SK-N-SH (cell line): ENCODE data around the gene ADPRH. TPM values are rescaled to one million over a fixed set of nuclear protein-coding genes. Genes with fewer than 3 reads are reported as not detected.
A peak's percentile ranks its signal among the peaks of the same experiment; 100 is the strongest.

ENCODE experiments used
- CTCF ChIA-PET: fragments of 300-600, 350-600 bp; formaldehyde crosslinking; extraction: SDS; loops from one replicate; lab custom pipeline; 2021; lab: Yijun Ruan, JAX
- POLR2A ChIA-PET: fragments of 350-600 bp; sonication (Branson Sonifier 250); formaldehyde crosslinking; extraction: SDS; loops from one replicate; lab custom pipeline; 2020; ENCODE audit warnings: antibody characterized with exemption, inconsistent platforms; lab: Yijun Ruan, JAX
- DNase-seq: peaks from one replicate; pipeline ENCODE4 v3.0.0; 2012
- H2AFZ ChIP-seq: fragments of 200-600 bp; sonication (generic); 2 replicates; pipeline ENCODE4 v1.8.1; 2016; ENCODE audit warnings: antibody characterized with exemption, mild to moderate bottlenecking, low read depth
- H3F3A ChIP-seq: fragments of 200-600 bp; sonication (generic); replicated peaks from 2 replicates; pipeline ENCODE3; 2016; ENCODE audit warnings: antibody characterized with exemption, mild to moderate bottlenecking; ENCODE audit not compliant: insufficient read depth
- H3K27ac ChIP-seq, 2 experiments: fragments of 200-500 bp in 1 of 2; fragments of 200-600 bp in 1 of 2; sonication (Bioruptor generic) in 1 of 2; sonication (generic), shearing (Covaris generic) in 1 of 2; 2 replicates each; pipeline versions ENCODE4 v1.5.1 to v1.6.1; 2014 to 2016; ENCODE audit warnings: low read depth in 2 of 2, inconsistent platforms in 1 of 2, low read length in 1 of 2, mild to moderate bottlenecking in 1 of 2, mixed read lengths in 1 of 2
- H3K27me3 ChIP-seq: fragments of 200-600 bp; sonication (generic), shearing (Covaris generic); 2 replicates; pipeline ENCODE4 v1.6.1; 2016; ENCODE audit warnings: mixed run types; ENCODE audit not compliant: insufficient read depth
- H3K36me3 ChIP-seq, 2 experiments: fragments of 200-500 bp in 1 of 2; fragments of 200-600 bp in 1 of 2; sonication (Bioruptor generic) in 1 of 2; sonication (generic) in 1 of 2; replicated peaks in 1 of 2; 2 replicates each; pipeline versions ENCODE3 to v1.5.1; 2014 to 2016; ENCODE audit warnings: low read length in 1 of 2, mild to moderate bottlenecking in 1 of 2; ENCODE audit not compliant: insufficient read depth in 2 of 2, control insufficient read depth in 1 of 2
- H3K4me1 ChIP-seq, 2 experiments: fragments of 200-500 bp in 1 of 2; fragments of 200-600 bp in 1 of 2; sonication (Bioruptor generic) in 1 of 2; sonication (generic), shearing (Covaris generic) in 1 of 2; 2 replicates each; pipeline versions ENCODE4 v1.5.1 to v1.6.1; 2014 to 2016; ENCODE audit warnings: low read depth in 1 of 2, low read length in 1 of 2, mixed run types in 1 of 2; ENCODE audit not compliant: insufficient read depth in 2 of 2, control insufficient read depth in 1 of 2
- H3K4me2 ChIP-seq: fragments of 200-600 bp; sonication (generic), shearing (Covaris generic); 2 replicates; pipeline ENCODE4 v1.6.1; 2017; ENCODE audit warnings: mixed run types
- H3K4me3 ChIP-seq, 2 experiments: fragments of 200-500 bp in 1 of 2; fragments of 200-600 bp in 1 of 2; sonication (Bioruptor generic) in 1 of 2; sonication (generic), shearing (Covaris generic) in 1 of 2; 2 replicates each; pipeline versions ENCODE4 v1.5.1 to v1.8.1; 2014 to 2016; ENCODE audit warnings: low read depth in 2 of 2, inconsistent platforms in 1 of 2, low read length in 1 of 2, mild to moderate bottlenecking in 1 of 2, mixed read lengths in 1 of 2, moderate library complexity in 1 of 2
- H3K79me2 ChIP-seq: fragments of 200-600 bp; sonication (generic); 2 replicates; pipeline ENCODE4 v1.8.1; 2017; ENCODE audit warnings: mild to moderate bottlenecking; ENCODE audit not compliant: insufficient read depth
- H3K9ac ChIP-seq: fragments of 200-600 bp; sonication (generic); 2 replicates; pipeline ENCODE4 v1.6.1; 2017; ENCODE audit warnings: mixed run types
- H3K9me2 ChIP-seq: fragments of 200-600 bp; sonication (generic); 2 replicates; pipeline ENCODE4 v1.6.1; 2017; ENCODE audit warnings: mixed run types
- H3K9me3 ChIP-seq: fragments of 200-600 bp; sonication (generic); 2 replicates; pipeline ENCODE4 v1.6.1; 2017; ENCODE audit warnings: mixed run types, mild to moderate bottlenecking, moderate library complexity
- H4K20me1 ChIP-seq: fragments of 200-600 bp; sonication (generic); 2 replicates; pipeline ENCODE4 v1.6.1; 2017; ENCODE audit warnings: mild to moderate bottlenecking, mixed run types; ENCODE audit not compliant: insufficient read depth
- EP300 ChIP-seq, 2 experiments: IDR thresholded peaks; 2 replicates each; pipeline versions ENCODE4 v1.4.0 to v1.6.1; 2012; ENCODE audit warnings: borderline replicate concordance in 1 of 2, low read depth in 1 of 2, low read length in 1 of 2
- FOXJ3 ChIP-seq: sonication (generic); formaldehyde crosslinking; IDR thresholded peaks from 2 replicates; pipeline ENCODE4 v1.5.1; 2020; ENCODE audit warnings: mild to moderate bottlenecking, missing genetic modification reagents
- FOXM1 ChIP-seq: IDR thresholded peaks from 2 replicates; pipeline ENCODE4 v1.4.0; 2012; ENCODE audit warnings: low read depth, mild to moderate bottlenecking
- GABPA ChIP-seq: IDR thresholded peaks from 2 replicates; pipeline ENCODE4 v1.4.0; 2012; ENCODE audit warnings: low read depth, mild to moderate bottlenecking
- MEF2A ChIP-seq: IDR thresholded peaks from 2 replicates; pipeline ENCODE4 v1.4.0; 2012; ENCODE audit warnings: low read depth, borderline replicate concordance
- MXI1 ChIP-seq: IDR thresholded peaks from 2 replicates; pipeline ENCODE4 v1.6.1; 2012; ENCODE audit warnings: mild to moderate bottlenecking, low read depth, low read length, improper control_type of control experiment
- NFIC ChIP-seq: IDR thresholded peaks from 2 replicates; pipeline ENCODE4 v1.4.0; 2012; ENCODE audit warnings: borderline replicate concordance
- NRF1 ChIP-seq: IDR thresholded peaks from 2 replicates; pipeline ENCODE4 v1.6.1; 2012; ENCODE audit warnings: low read depth, mild to moderate bottlenecking, low read length
- POLR2AphosphoS5 ChIP-seq: IDR thresholded peaks from 2 replicates; pipeline ENCODE4 v1.6.1; 2012; ENCODE audit warnings: low read depth, low read length
- RCOR1 ChIP-seq: fragments of 150-350 bp; IDR thresholded peaks from 2 replicates; pipeline ENCODE4 v1.6.1; 2017; ENCODE audit warnings: antibody characterized with exemption, low read length
- REST ChIP-seq: IDR thresholded peaks from 2 replicates; pipeline ENCODE4 v1.6.1; 2012; ENCODE audit warnings: mild to moderate bottlenecking, low read depth, low read length, moderate library complexity
- RXRA ChIP-seq: IDR thresholded peaks from 2 replicates; pipeline ENCODE4 v1.4.0; 2012; ENCODE audit warnings: low read depth, mild to moderate bottlenecking, borderline replicate concordance
- TCF12 ChIP-seq: IDR thresholded peaks from 2 replicates; pipeline ENCODE4 v1.4.0; 2012
- USF1 ChIP-seq: IDR thresholded peaks from 2 replicates; pipeline ENCODE4 v1.4.0; 2012; ENCODE audit warnings: low read depth, borderline replicate concordance
- USF2 ChIP-seq: fragments of 150-350 bp; IDR thresholded peaks from 2 replicates; pipeline ENCODE4 v1.6.1; 2017; ENCODE audit warnings: antibody characterized with exemption, low read length, low read depth, borderline replicate concordance
- YY1 ChIP-seq: IDR thresholded peaks from 2 replicates; pipeline ENCODE4 v1.4.0; 2012; ENCODE audit warnings: low read depth, mild to moderate bottlenecking
- ZBTB33 ChIP-seq: IDR thresholded peaks from 2 replicates; pipeline ENCODE4 v1.4.0; 2012; ENCODE audit warnings: low read depth, borderline replicate concordance
- WGBS: methylation state at CpG from one replicate; pipeline ENCODE4 v1.1.6; 2017; ENCODE audit warnings: low lambda C conversion rate; 5-methylcytosine and 5-hydroxymethylcytosine counted together
- polyA plus RNA-seq, 3 experiments: library from polyadenylated mRNA; depleted of rRNA; stranded (reverse); fragments of >200 nt; gene quantifications; 2 replicates each; pipeline ENCODE4 v1.2.3, GENCODE V29; 2012

The ADPRH gene
- polyA plus RNA-seq, 1 of the 3 experiments (the other 2 are of a cell fraction): not detected

GRCh38 chr3:119529883-119530282 is 49.4 kb upstream of the ADPRH start (continued):
- TF ChIP-seq ZBTB33 (no peak), YY1 (no peak), TCF12 (peak; percentile 59), USF2 (no peak)

- H2AFZ ChIP-seq: no peak overlapping the region
- no peaks in the 10 kb centered on the region for H3K79me2 ChIP-seq
- no peaks in the 10 kb centered on the region; a peak in 1 of 4 replicates for H3K4me1 ChIP-seq
- no peak overlapping the region for H3K4me2 ChIP-seq
- ChIA-PET CTCF (interaction anchor here (1.2 kb wide), 1 partner anchor 151 kb away, joined by 5 read pairs; no protein-coding TSS in a partner anchor), POLR2A (no interaction called here)
- peaks cover 5 to 7% of the 10 kb centered on the region in 2 experiments for H3K36me3 ChIP-seq
- H3K27ac ChIP-seq: peak overlapping the region; percentile 7 to 53; a peak in 2 of 4 replicates
- WGBS: 84% methylated on average over 2 of the region's 2 CpGs
- H3K9ac ChIP-seq: no peak overlapping the region
- H3K27me3 ChIP-seq: no peaks in the 10 kb centered on the region
- no peaks in the 10 kb centered on the region for H3F3A ChIP-seq
- no peak for DNase-seq
- no peak overlapping the region for H3K4me3 ChIP-seq
- no peaks in the 10 kb centered on the region for H4K20me1 ChIP-seq
- no peaks in the 10 kb centered on the region for H3K9me3 ChIP-seq
- H3K9me2 ChIP-seq: no peaks in the 10 kb centered on the region
- TF ChIP-seq YY1 (no peak), USF2 (no peak), RXRA (no peak), RCOR1 (no peak), NRF1 (no peak), NFIC (no peak), FOXJ3 (CRISPR knock-in tag) (no peak), GABPA (no peak), POLR2AphosphoS5 (no peak)
- TF ChIP-seq, all 33 proteins: peak for 0
These were observed 48.8 kb upstream of the ADPRH start for GRCh38 chr3:119530456-119530855.

- CTCF ChIA-PET: interaction anchor here (0.6 kb wide), 1 partner anchor 860 kb away, joined by 3 read pairs; no protein-coding TSS in a partner anchor
- H3K36me3 ChIP-seq: peaks cover 1 to 2% of the 10 kb centered on the region in 2 experiments
- 93% methylated on average over 4 of the region's 4 CpGs for WGBS
These were observed 48.1 kb upstream of the ADPRH start for GRCh38 chr3:119531151-119531550.

More at GRCh38 chr3:119531151-119531550, 48.1 kb upstream of the ADPRH start:
- no peaks in the 10 kb centered on the region for H3K9me2 ChIP-seq
- POLR2A ChIA-PET: no interaction called here
- H3K4me1 ChIP-seq: no peaks in the 10 kb centered on the region; a peak in 1 of 4 replicates
- TF ChIP-seq MEF2A (no peak), REST (no peak), USF1 (no peak), FOXM1 (no peak), POLR2AphosphoS5 (no peak), EP300 (IDR thresholded peaks at IDR 0.05; ENCODE audit: borderline replicate concordance in 1 of 2, low read depth in 1 of 2, low read length in 1 of 2) (no peak), MXI1 (no peak)
- H3K9me3 ChIP-seq: no peaks in the 10 kb centered on the region
- no peak for DNase-seq
- H4K20me1 ChIP-seq: no peaks in the 10 kb centered on the region
- no peak overlapping the region for H3K27ac ChIP-seq
- H3K4me3 ChIP-seq: no peak overlapping the region
- H3K79me2 ChIP-seq: no peaks in the 10 kb centered on the region
- no peak overlapping the region for H2AFZ ChIP-seq
- no peaks in the 10 kb centered on the region for H3K27me3 ChIP-seq
- H3K4me2 ChIP-seq: no peak overlapping the region
- no peak overlapping the region for H3K9ac ChIP-seq
- H3F3A ChIP-seq: no peaks in the 10 kb centered on the region
